Fibroblast of lung (primary cell): Measurements from ENCODE around the gene RSRP1.

ENCODE experiments used
- EZH2 ChIP-seq: IDR thresholded peaks from 2 replicates; pipeline ENCODE4 v1.5.1; 2012; ENCODE audit warnings: low read length, control low read depth, mild to moderate bottlenecking; ENCODE audit errors: missing control alignments
- TF ChIP-seq, protein P1 (sequence below), 2 donors: IDR thresholded peaks in 1 of 2; conservative IDR thresholded peaks in 1 of 2; 1 replicate in 1 of 2; 2 replicates in 1 of 2; pipeline ENCODE4 v1.5.1; 2011 to 2012; ENCODE audit warnings: low read length in 2 of 2, control low read depth in 1 of 2, inconsistent platforms in 1 of 2, low read depth in 1 of 2, mild to moderate bottlenecking in 1 of 2

DNA sequence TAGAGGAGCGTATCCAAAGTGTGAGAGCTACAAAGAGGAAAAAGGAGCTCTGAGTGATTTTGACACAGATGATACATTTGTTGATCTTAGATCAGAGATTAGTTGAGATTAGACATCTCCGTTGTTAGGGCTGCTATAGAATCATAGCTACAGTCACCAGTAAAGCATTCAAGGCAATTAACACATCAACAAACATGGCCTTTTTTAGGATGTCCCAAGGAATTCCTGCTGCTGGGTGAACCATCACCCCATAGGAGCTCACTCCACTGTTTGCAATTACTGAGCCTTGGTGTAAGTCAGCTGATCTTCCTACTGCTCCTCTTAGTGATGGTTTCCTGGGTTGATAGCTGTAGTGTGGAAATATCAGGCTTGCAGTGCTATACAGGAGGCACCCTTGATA is 6.7 kb upstream of the RSRP1 start:
- TF ChIP-seq EZH2: no peak
- TF ChIP-seq, protein P1, sequence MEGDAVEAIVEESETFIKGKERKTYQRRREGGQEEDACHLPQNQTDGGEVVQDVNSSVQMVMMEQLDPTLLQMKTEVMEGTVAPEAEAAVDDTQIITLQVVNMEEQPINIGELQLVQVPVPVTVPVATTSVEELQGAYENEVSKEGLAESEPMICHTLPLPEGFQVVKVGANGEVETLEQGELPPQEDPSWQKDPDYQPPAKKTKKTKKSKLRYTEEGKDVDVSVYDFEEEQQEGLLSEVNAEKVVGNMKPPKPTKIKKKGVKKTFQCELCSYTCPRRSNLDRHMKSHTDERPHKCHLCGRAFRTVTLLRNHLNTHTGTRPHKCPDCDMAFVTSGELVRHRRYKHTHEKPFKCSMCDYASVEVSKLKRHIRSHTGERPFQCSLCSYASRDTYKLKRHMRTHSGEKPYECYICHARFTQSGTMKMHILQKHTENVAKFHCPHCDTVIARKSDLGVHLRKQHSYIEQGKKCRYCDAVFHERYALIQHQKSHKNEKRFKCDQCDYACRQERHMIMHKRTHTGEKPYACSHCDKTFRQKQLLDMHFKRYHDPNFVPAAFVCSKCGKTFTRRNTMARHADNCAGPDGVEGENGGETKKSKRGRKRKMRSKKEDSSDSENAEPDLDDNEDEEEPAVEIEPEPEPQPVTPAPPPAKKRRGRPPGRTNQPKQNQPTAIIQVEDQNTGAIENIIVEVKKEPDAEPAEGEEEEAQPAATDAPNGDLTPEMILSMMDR (conservative IDR thresholded peaks at IDR 0.05 in 1 of 2, IDR thresholded peaks at IDR 0.05 in 1 of 2; ENCODE audit: low read depth in 1 of 2, low read length in 2 of 2): no peak
